ENCODE results near the gene RASGRP3. TPM values are rescaled to one million over a fixed set of nuclear protein-coding genes. Genes with fewer than 3 reads are reported as not detected.

The RASGRP3 gene
- total and polyA plus RNA-seq, 2 donors (not counting 1 experiment from before 2014, with no cell fraction given) = 0.50 to 6.1 TPM

- Histone ChIP-seq H3K4me3 (replicated peaks in 1 of 4; ENCODE audit: control extremely low read depth in 1 of 4, insufficient read depth in 1 of 4, low read depth in 3 of 4, low read length in 4 of 4) (no peak overlapping the region), H3K4me2 (ENCODE audit: extremely low read depth, insufficient read depth, low read length) (no peak overlapping the region), H2AFZ (ENCODE audit: low read length) (no peak overlapping the region), H3K36me3 (ENCODE audit: control insufficient read depth, insufficient read depth, low read length) (no peaks in the 10 kb centered on the region), H3K79me2 (ENCODE audit: control insufficient read depth, insufficient read depth, low read length) (peaks cover 7% of the 10 kb centered on the region), H3K27me3 (ENCODE audit: control insufficient read depth, insufficient read depth, low read length) (no peaks in the 10 kb centered on the region), H3K4me1 (ENCODE audit: control insufficient read depth, extremely low read depth, insufficient read depth, low read length) (no peaks in the 10 kb centered on the region), H3K9me3 (ENCODE audit: control insufficient read depth, insufficient read depth, low read depth, low read length) (no peaks in the 10 kb centered on the region), H4K20me1 (ENCODE audit: control insufficient read depth, extremely low read depth, insufficient read depth, low read length) (no peaks in the 10 kb centered on the region), H3K9ac (ENCODE audit: insufficient read depth, low read length) (no peak overlapping the region), H3K27ac (ENCODE audit: insufficient read depth, low read length) (no peak overlapping the region)
- no peak for DNase-seq (ENCODE audit: low read depth in 2 of 2)
- TF ChIP-seq, protein P1, sequence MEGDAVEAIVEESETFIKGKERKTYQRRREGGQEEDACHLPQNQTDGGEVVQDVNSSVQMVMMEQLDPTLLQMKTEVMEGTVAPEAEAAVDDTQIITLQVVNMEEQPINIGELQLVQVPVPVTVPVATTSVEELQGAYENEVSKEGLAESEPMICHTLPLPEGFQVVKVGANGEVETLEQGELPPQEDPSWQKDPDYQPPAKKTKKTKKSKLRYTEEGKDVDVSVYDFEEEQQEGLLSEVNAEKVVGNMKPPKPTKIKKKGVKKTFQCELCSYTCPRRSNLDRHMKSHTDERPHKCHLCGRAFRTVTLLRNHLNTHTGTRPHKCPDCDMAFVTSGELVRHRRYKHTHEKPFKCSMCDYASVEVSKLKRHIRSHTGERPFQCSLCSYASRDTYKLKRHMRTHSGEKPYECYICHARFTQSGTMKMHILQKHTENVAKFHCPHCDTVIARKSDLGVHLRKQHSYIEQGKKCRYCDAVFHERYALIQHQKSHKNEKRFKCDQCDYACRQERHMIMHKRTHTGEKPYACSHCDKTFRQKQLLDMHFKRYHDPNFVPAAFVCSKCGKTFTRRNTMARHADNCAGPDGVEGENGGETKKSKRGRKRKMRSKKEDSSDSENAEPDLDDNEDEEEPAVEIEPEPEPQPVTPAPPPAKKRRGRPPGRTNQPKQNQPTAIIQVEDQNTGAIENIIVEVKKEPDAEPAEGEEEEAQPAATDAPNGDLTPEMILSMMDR (conservative IDR thresholded peaks at IDR 0.05 in 1 of 2, IDR thresholded peaks at IDR 0.05 in 1 of 2; ENCODE audit: low read depth in 1 of 2, low read length in 2 of 2) = no peak
- TF ChIP-seq EZH2 (IDR thresholded peaks at IDR 0.05; ENCODE audit: low read length, missing control alignments) = no peak
Measured at GRCh38 chr2:33603416-33603815, 127.0 kb downstream of the RASGRP3 start.

DNA sequence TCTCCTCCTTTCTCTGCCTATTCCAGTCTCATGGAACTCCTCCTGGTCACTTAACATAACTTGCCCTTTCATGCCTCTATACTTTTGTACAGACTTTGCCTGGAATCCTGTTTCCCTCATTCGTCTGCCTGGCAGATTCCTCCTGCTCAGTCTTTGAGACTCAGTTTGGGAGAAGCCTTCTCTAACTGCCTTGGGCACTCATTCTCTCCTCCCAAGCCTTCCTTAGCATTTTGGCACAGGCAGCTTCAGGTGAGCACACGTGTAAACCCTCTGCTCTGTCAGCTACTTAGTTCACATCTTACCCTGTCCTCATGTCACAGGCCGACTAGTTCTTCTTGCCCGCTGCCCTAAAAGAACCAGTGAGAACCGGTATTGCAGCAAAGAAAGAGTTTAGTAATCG lies 128.6 kb downstream of the RASGRP3 start:
- Histone ChIP-seq H3K9me3 (ENCODE audit: control insufficient read depth, insufficient read depth, low read depth, low read length) (no peaks in the 10 kb centered on the region), H3K4me1 (ENCODE audit: control insufficient read depth, extremely low read depth, insufficient read depth, low read length) (no peaks in the 10 kb centered on the region), H3K9ac (ENCODE audit: insufficient read depth, low read length) (no peak overlapping the region), H2AFZ (ENCODE audit: low read length) (no peak overlapping the region), H3K4me2 (ENCODE audit: extremely low read depth, insufficient read depth, low read length) (no peak overlapping the region), H3K27me3 (ENCODE audit: control insufficient read depth, insufficient read depth, low read length) (no peaks in the 10 kb centered on the region), H4K20me1 (ENCODE audit: control insufficient read depth, extremely low read depth, insufficient read depth, low read length) (no peaks in the 10 kb centered on the region), H3K79me2 (ENCODE audit: control insufficient read depth, insufficient read depth, low read length) (no peaks in the 10 kb centered on the region), H3K4me3 (replicated peaks in 1 of 4; ENCODE audit: control extremely low read depth in 1 of 4, insufficient read depth in 1 of 4, low read depth in 3 of 4, low read length in 4 of 4) (no peak overlapping the region), H3K36me3 (ENCODE audit: control insufficient read depth, insufficient read depth, low read length) (no peaks in the 10 kb centered on the region), H3K27ac (ENCODE audit: insufficient read depth, low read length) (no peak overlapping the region)
- DNase-seq (ENCODE audit: low read depth in 2 of 2) = no peak
- TF ChIP-seq EZH2 (IDR thresholded peaks at IDR 0.05; ENCODE audit: low read length, missing control alignments) = no peak
- TF ChIP-seq, protein P1 (conservative IDR thresholded peaks at IDR 0.05 in 1 of 2, IDR thresholded peaks at IDR 0.05 in 1 of 2; ENCODE audit: low read depth in 1 of 2, low read length in 2 of 2) = no peak

DNA sequence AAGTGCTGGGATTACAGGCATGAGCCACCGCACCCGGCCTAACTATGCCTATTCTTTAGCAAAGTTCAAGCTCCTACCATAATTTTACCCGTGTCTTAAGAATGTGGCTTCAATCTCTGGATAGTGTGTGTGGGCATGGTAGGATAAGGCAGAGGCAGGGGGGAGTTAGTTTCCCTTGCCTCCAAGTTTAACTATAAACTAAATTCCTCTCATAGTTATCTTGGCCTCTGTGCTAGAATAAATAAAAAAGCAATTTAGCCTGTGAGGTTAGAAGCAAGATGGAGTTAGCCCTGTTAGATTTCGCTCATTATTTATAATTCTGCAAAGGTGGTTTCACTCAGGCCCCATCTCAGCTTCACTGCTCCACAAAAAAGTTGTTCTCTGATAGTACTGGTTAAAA lies 129.7 kb downstream of the RASGRP3 start:
- no peak overlapping the region for H3K4me3 ChIP-seq (replicated peaks in 1 of 4; ENCODE audit: control extremely low read depth in 1 of 4, insufficient read depth in 1 of 4, low read depth in 3 of 4, low read length in 4 of 4)
- no peak overlapping the region for H2AFZ ChIP-seq (ENCODE audit: low read length)
- H3K9ac ChIP-seq (ENCODE audit: insufficient read depth, low read length) = no peak overlapping the region
- no peak overlapping the region for H3K4me2 ChIP-seq (ENCODE audit: extremely low read depth, insufficient read depth, low read length)
- no peak overlapping the region for H3K27ac ChIP-seq (ENCODE audit: insufficient read depth, low read length)
- no peak for DNase-seq (ENCODE audit: low read depth in 2 of 2)
- no peaks in the 10 kb centered on the region for H4K20me1 ChIP-seq (ENCODE audit: control insufficient read depth, extremely low read depth, insufficient read depth, low read length)
- no peaks in the 10 kb centered on the region for H3K27me3 ChIP-seq (ENCODE audit: control insufficient read depth, insufficient read depth, low read length)
- H3K9me3 ChIP-seq (ENCODE audit: control insufficient read depth, insufficient read depth, low read depth, low read length) = no peaks in the 10 kb centered on the region
- no peaks in the 10 kb centered on the region for H3K4me1 ChIP-seq (ENCODE audit: control insufficient read depth, extremely low read depth, insufficient read depth, low read length)
- no peaks in the 10 kb centered on the region for H3K36me3 ChIP-seq (ENCODE audit: control insufficient read depth, insufficient read depth, low read length)
- TF ChIP-seq EZH2 (IDR thresholded peaks at IDR 0.05; ENCODE audit: low read length, missing control alignments) = no peak
- TF ChIP-seq, protein P1 (conservative IDR thresholded peaks at IDR 0.05 in 1 of 2, IDR thresholded peaks at IDR 0.05 in 1 of 2; ENCODE audit: low read depth in 1 of 2, low read length in 2 of 2) = no peak
- no peaks in the 10 kb centered on the region for H3K79me2 ChIP-seq (ENCODE audit: control insufficient read depth, insufficient read depth, low read length)

Measured in fibroblast of lung (primary cell).